Lung (tissue), 12 donors: Measurements from ENCODE around the gene CRTAP. TPM values are rescaled to one million over a fixed set of nuclear protein-coding genes. Genes with fewer than 3 reads are reported as not detected.
A peak's percentile ranks its signal among the peaks of the same experiment; 100 is the strongest.
"Not testable (repeated sequence)": the region's sequence is repeated elsewhere in the genome, so short reads cannot be mapped to it uniquely, and the experiment has no call there.

Experiments used
- ATAC-seq: fragments of 200-7000 bp; cut with Tn5 transposase; one replicate; pipeline ENCODE4 v1.9.1; 2020; ENCODE audit warnings: moderate number of reproducible peaks; ENCODE audit not compliant: insufficient read depth, low FRiP score
- DNase-seq, 3 donors: peaks; one replicate each; pipeline ENCODE4 v3.0.0-alpha.2; 2013 to 2017
- H3K27ac ChIP-seq, 2 donors: one replicate each; pipeline ENCODE4 v1.5.1; 2013; ENCODE audit warnings: mild to moderate bottlenecking in 2 of 2, moderate library complexity in 2 of 2, control low read depth in 1 of 2, inconsistent platforms in 1 of 2, low read depth in 1 of 2, low read length in 1 of 2
- H3K27me3 ChIP-seq, 3 donors: one replicate each; pipeline ENCODE4 v1.5.1; 2013; ENCODE audit warnings: low read length in 2 of 3; ENCODE audit not compliant: control insufficient read depth in 3 of 3, insufficient read depth in 3 of 3
- H3K36me3 ChIP-seq, 4 donors: one replicate each; pipeline ENCODE4 v1.5.1; 2013; ENCODE audit warnings: low read length in 4 of 4, mild to moderate bottlenecking in 1 of 4, moderate library complexity in 1 of 4; ENCODE audit not compliant: control insufficient read depth in 4 of 4, insufficient read depth in 4 of 4
- H3K4me1 ChIP-seq, 5 donors: one replicate each; pipeline ENCODE4 v1.5.1; 2013; ENCODE audit warnings: low read length in 5 of 5, mild to moderate bottlenecking in 2 of 5, moderate library complexity in 1 of 5; ENCODE audit not compliant: control insufficient read depth in 5 of 5, insufficient read depth in 5 of 5
- H3K4me3 ChIP-seq: one replicate; pipeline ENCODE4 v1.5.1; 2013; ENCODE audit warnings: mild to moderate bottlenecking, control low read depth, moderate library complexity
- H3K9ac ChIP-seq, 2 donors: one replicate each; pipeline ENCODE4 v1.5.1; 2013; ENCODE audit warnings: low read length in 2 of 2, control low read depth in 1 of 2; ENCODE audit not compliant: insufficient read depth in 1 of 2
- H3K9me3 ChIP-seq, 4 donors: one replicate each; pipeline ENCODE4 v1.5.1; 2013; ENCODE audit warnings: low read length in 3 of 4, mild to moderate bottlenecking in 1 of 4, moderate library complexity in 1 of 4; ENCODE audit not compliant: control insufficient read depth in 4 of 4, insufficient read depth in 3 of 4
- CTCF ChIP-seq: IDR thresholded peaks from 2 replicates; pipeline ENCODE4 v1.5.1; 2012; ENCODE audit warnings: mild to moderate bottlenecking; ENCODE audit errors: control extremely low read depth, extremely low read depth
- WGBS, 2 donors: extraction: QIAGEN DNeasy Blood & Tissue Kit; methylation state at CpG; one replicate each; pipeline ENCODE4 v1.1.7; 2013; 5-methylcytosine and 5-hydroxymethylcytosine counted together
- polyA plus RNA-seq, 2 donors: library from polyadenylated mRNA; stranded (reverse); fragments of 200-250 nt; gene quantifications; one replicate each; pipeline ENCODE4 v1.2.1, GENCODE V29; 2013
- total RNA-seq, 2 donors: library from RNA; depleted of rRNA in 1 of 2; stranded (reverse); fragments of >200 nt in 1 of 2; gene quantifications; one replicate each; pipeline ENCODE4 v1.2.1, GENCODE V29; 2014 to 2021
- donor health status: control.
- donor health status: control.
- donor health status: Bipolar disorder and iron deficiency.
- donor health status: healthy.
- donor health status: DM: yes; HTN: yes; CAD: no.

The CRTAP gene
- total and polyA plus RNA-seq, 4 donors = 78.4 to 233 (median 143) TPM

- 90 to 95% methylated on average over 19 of the region's 19 CpGs for WGBS, 2 donors
- peak in 2 of 3 donors; percentile 83 for DNase-seq
Measured at GRCh38 chr3:33174711-33175414, 61.0 kb downstream of the CRTAP start.

GRCh38 chr3:33179132-33179531 lies 65.3 kb downstream of the CRTAP start:
- Histone ChIP-seq H3K27ac (no peak overlapping the region), H3K4me3 (no peak overlapping the region), H3K9ac (no peak overlapping the region), H3K27me3 (no peaks in the 10 kb centered on the region), H3K36me3 (no peaks in the 10 kb centered on the region), H3K9me3 (peaks cover 0 to 5% (median 0%) of the 10 kb centered on the region in 4 donors), H3K4me1 (peaks cover 0 to 8% (median 0%) of the 10 kb centered on the region in 5 donors)
- ATAC-seq (no peak), DNase-seq (no peak)
- WGBS, 2 donors = 91 to 97% methylated on average over 1 of the region's 1 CpG
- TF ChIP-seq CTCF = no peak

More at GRCh38 chr3:33174711-33175414, 61.0 kb downstream of the CRTAP start:
- Histone ChIP-seq H3K36me3 (no peaks in the 10 kb centered on the region), H3K4me3 (no peak overlapping the region), H3K4me1 (peaks cover 0 to 19% (median 2%) of the 10 kb centered on the region in 5 donors), H3K9ac (no peak overlapping the region), H3K9me3 (peaks cover 0 to 5% (median 2%) of the 10 kb centered on the region in 4 donors), H3K27ac (no peak overlapping the region), H3K27me3 (no peaks in the 10 kb centered on the region)
- no peak for TF ChIP-seq CTCF
- ATAC-seq = no peak

GRCh38 chr3:33181229-33181628 lies 67.4 kb downstream of the CRTAP start:
- H3K9ac ChIP-seq = no peak overlapping the region
- ATAC-seq (no peak), DNase-seq (no peak)
- no peaks in the 10 kb centered on the region for H3K4me1 ChIP-seq
- H3K27ac ChIP-seq = no peak overlapping the region
- H3K9me3 ChIP-seq = peaks cover 0 to 5% (median 0%) of the 10 kb centered on the region in 4 donors
- no peaks in the 10 kb centered on the region for H3K27me3 ChIP-seq
- 82 to 94% methylated on average over 5 of the region's 5 CpGs for WGBS, 2 donors
- TF ChIP-seq CTCF = no peak
- H3K36me3 ChIP-seq = no peaks in the 10 kb centered on the region
- no peak overlapping the region for H3K4me3 ChIP-seq

- H3K27me3 ChIP-seq, DNase-seq, H3K4me3 ChIP-seq, H3K4me1 ChIP-seq, H3K27ac ChIP-seq, H3K9me3 ChIP-seq, ATAC-seq, H3K9ac ChIP-seq, H3K36me3 ChIP-seq: not testable (repeated sequence)
- WGBS, 2 donors = 94 to 100% methylated on average over 1 of the region's 1 CpG
Measured at GRCh38 chr3:33181641-33182040, 67.8 kb downstream of the CRTAP start.
